ENCODE measurements around the gene RTTN. TPM values are rescaled to one million over a fixed set of nuclear protein-coding genes. Genes with fewer than 3 reads are reported as not detected.
A peak's percentile ranks its signal among the peaks of the same experiment; 100 is the strongest.

RTTN gene
- polyA plus RNA-seq, 2 of the 4 experiments (the other 2 are of a cell fraction), result 8.4 to 24.6 TPM

DNA sequence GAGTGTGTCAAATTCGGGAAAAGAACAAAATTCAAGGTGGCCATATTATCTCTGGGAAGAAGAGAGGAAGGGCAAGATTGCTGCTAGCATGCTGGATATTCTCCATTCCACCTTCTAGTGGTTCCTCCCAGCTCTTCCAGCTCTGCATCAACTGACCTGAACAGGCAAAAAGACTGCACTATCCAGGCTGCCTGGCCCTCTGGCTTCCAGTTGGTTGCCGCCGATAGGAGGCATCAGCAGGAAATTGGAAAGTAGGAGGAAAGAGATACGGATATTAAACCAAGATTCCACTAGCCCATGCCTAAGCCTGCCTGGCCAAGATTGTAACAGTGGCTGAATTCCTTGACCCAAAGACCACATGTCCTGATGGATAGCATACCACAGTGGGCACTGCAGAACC, 1.7 kb upstream of the RTTN start:
- ChIA-PET POLR2A (no interaction called here), CTCF (interaction anchor here (1.3 kb wide), 1 partner anchor 11 kb away, joined by 8 read pairs; no protein-coding TSS in a partner anchor)
- no peak overlapping the region for H3K4me3 ChIP-seq
- no peak for FAIRE-seq
- peak overlapping the region; percentile 88 for H3K4me2 ChIP-seq
- peak overlapping the region; percentile 87 to 98 for H3K27ac ChIP-seq
- H3K4me1 ChIP-seq, result peaks cover 19% of the 10 kb centered on the region
- peaks cover 7% of the 10 kb centered on the region; the same call in 1 of the 3 replicates for H3K9me3 ChIP-seq
- TF ChIP-seq GATA3 (IDR thresholded peaks at IDR 0.05; ENCODE audit: borderline replicate concordance), result no peak
- no peak for TF ChIP-seq HOXB13 (CRISPR knock-in tag; IDR thresholded peaks at IDR 0.05; ENCODE audit: low read depth)
- TF ChIP-seq NR3C1 (IDR thresholded peaks at IDR 0.05), result no peak
- TF ChIP-seq SMC3 (IDR thresholded peaks at IDR 0.05), result no peak
- TF ChIP-seq FOXS1 (CRISPR knock-in tag; IDR thresholded peaks at IDR 0.05), result no peak
- TF ChIP-seq POLR2A (IDR thresholded peaks at IDR 0.05; ENCODE audit: low read length), result no peak
- TF ChIP-seq JUNB (IDR thresholded peaks at IDR 0.05), result no peak
- no peak for TF ChIP-seq HOXA7 (CRISPR knock-in tag; IDR thresholded peaks at IDR 0.05)
- TF ChIP-seq FOSL2 (IDR thresholded peaks at IDR 0.05), result no peak
- no peak for TF ChIP-seq FOSL2 (CRISPR knock-in tag; IDR thresholded peaks at IDR 0.05)
- TF ChIP-seq, protein P1, sequence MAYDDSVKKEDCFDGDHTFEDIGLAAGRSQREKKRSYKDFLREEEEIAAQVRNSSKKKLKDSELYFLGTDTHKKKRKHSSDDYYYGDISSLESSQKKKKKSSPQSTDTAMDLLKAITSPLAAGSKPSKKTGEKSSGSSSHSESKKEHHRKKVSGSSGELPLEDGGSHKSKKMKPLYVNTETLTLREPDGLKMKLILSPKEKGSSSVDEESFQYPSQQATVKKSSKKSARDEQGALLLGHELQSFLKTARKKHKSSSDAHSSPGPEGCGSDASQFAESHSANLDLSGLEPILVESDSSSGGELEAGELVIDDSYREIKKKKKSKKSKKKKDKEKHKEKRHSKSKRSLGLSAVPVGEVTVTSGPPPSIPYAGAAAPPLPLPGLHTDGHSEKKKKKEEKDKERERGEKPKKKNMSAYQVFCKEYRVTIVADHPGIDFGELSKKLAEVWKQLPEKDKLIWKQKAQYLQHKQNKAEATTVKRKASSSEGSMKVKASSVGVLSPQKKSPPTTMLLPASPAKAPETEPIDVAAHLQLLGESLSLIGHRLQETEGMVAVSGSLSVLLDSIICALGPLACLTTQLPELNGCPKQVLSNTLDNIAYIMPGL (CRISPR knock-in tag; IDR thresholded peaks at IDR 0.05; ENCODE audit: borderline replicate concordance), result no peak
- no peak for TF ChIP-seq EHF (CRISPR knock-in tag; IDR thresholded peaks at IDR 0.05)
- DNase-seq (ENCODE audit: low read depth in 1 of 2, low spot score in 1 of 2), result no peak
- no peak for ATAC-seq
- WGBS (ENCODE audit: missing lambda C conversion rate), result 77% methylated on average over 4 of the region's 4 CpGs

DNA sequence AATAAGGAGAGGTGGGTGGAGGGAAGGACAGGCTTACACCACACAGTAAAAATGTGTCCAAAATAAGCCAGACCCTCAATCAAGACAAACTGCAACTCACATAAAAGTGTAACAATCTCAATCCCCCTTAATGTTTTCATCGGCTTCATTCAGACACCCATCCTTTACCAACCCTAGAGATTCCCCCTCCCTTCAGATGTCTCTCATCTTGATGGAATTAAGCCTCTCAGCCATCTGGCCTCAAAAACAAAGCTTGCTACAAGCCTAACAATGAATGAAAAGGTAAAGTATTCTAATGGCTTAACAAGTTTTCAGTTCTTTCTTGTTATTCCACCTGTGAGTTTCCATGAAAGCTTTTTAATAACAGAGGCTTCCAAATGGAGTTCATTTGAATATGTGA, 5.2 kb downstream of the RTTN start:
- no peak overlapping the region for H3K4me2 ChIP-seq
- FAIRE-seq (no peak), ATAC-seq (no peak), DNase-seq (ENCODE audit: low read depth in 1 of 2, low spot score in 1 of 2) (no peak)
- 0% methylated on average over 1 of the region's 1 CpG for WGBS (ENCODE audit: missing lambda C conversion rate)
- H3K9me3 ChIP-seq, result no peaks in the 10 kb centered on the region
- TF ChIP-seq TP53 (CRISPR knock-in tag; IDR thresholded peaks at IDR 0.05) (no peak), MYC (IDR thresholded peaks at IDR 0.05; ENCODE audit: borderline replicate concordance, low read length) (no peak), RCOR1 (IDR thresholded peaks at IDR 0.05; ENCODE audit: low read depth, low read length) (no peak), RARB (CRISPR knock-in tag; IDR thresholded peaks at IDR 0.05) (no peak)
- CTCF ChIA-PET, result no interaction called here
- peaks cover 42% of the 10 kb centered on the region for H3K4me1 ChIP-seq
- POLR2A ChIA-PET, result no interaction called here
- H3K27ac ChIP-seq, result peak overlapping the region in 1 of 2 experiments; percentile 45; a peak in 1 of 6 replicates
- H3K4me3 ChIP-seq, result no peak overlapping the region

DNA sequence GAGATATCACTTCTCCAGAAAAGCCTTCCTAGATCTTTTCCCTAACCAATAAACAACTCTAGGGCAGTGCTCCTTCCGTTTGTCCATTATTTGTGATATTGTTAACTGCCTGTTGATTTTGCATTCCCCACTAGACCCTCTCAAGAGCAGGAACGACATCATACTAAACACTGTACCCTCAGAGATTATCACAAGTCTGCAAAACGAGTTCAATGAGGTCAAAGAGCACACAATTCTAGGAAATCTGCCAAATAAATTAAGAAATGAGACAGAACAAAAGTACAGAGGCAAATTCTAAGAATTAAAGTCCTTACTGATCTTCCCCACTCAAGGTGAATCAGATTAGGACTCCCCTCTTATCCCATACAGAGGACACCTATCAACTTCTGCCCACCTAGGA, 7.6 kb downstream of the RTTN start:
- ChIA-PET POLR2A (no interaction called here), CTCF (interaction anchor here (1.4 to 4.5 kb wide), 2 partner anchors 235 to 253 kb away, joined by 5 to 26 read pairs; no protein-coding TSS in a partner anchor)
- no peak overlapping the region for H3K4me2 ChIP-seq
- H3K27ac ChIP-seq, result peak overlapping the region; percentile 73 to 81
- no peak for FAIRE-seq
- no peak overlapping the region for H3K4me3 ChIP-seq
- peaks cover 35% of the 10 kb centered on the region for H3K4me1 ChIP-seq
- TF ChIP-seq NFE2L2 (conservative IDR thresholded peaks at IDR 0.05; ENCODE audit: low read length), result no peak
- TF ChIP-seq MAZ (IDR thresholded peaks at IDR 0.05; ENCODE audit: borderline replicate concordance, low read depth, low read length), result no peak
- TF ChIP-seq KDM5A (IDR thresholded peaks at IDR 0.05), result no peak
- no peak for TF ChIP-seq EHF (CRISPR knock-in tag; IDR thresholded peaks at IDR 0.05)
- TF ChIP-seq FOXS1 (CRISPR knock-in tag; IDR thresholded peaks at IDR 0.05), result no peak
- TF ChIP-seq EHMT2 (IDR thresholded peaks at IDR 0.05; ENCODE audit: low read depth), result no peak
- no peak for DNase-seq (ENCODE audit: low read depth in 1 of 2, low spot score in 1 of 2)
- ATAC-seq, result no peak
- no peaks in the 10 kb centered on the region for H3K9me3 ChIP-seq
- WGBS (ENCODE audit: missing lambda C conversion rate), result 60% methylated on average over 3 of the region's 3 CpGs

DNA sequence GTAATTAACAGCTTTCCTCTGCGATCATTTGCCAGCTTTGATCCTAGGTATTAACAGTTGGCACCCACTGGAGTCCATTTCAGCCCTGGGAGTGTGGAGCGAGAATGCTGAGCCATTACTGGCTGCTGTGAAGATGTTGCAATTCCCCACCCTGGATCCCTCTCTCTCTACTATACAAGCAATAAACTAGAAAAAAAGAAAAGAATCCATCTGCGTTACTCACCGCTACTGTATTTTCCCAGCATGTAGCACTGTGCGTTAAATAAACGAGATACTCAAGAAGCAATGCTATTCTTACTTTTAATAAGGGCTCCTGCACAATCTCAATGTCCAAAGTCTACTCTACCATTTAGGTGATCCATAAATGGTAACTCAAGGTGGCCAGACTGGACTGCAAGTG, 8.5 kb downstream of the RTTN start:
- DNase-seq (ENCODE audit: low read depth in 1 of 2, low spot score in 1 of 2) (no peak), FAIRE-seq (no peak), ATAC-seq (no peak)
- ChIA-PET CTCF (interaction anchor here (0.8 to 4.5 kb wide), 6 partner anchors 8 to 255 kb away, joined by 3 to 55 read pairs (median 6); partner anchors contain the start of gene RTTN), POLR2A (no interaction called here)
- TF ChIP-seq HOXB13 (CRISPR knock-in tag; IDR thresholded peaks at IDR 0.05; ENCODE audit: low read depth) (no peak), TP53 (CRISPR knock-in tag; IDR thresholded peaks at IDR 0.05) (no peak), JUNB (IDR thresholded peaks at IDR 0.05) (no peak), KDM1A (IDR thresholded peaks at IDR 0.05; ENCODE audit: low read depth) (no peak)
- TF ChIP-seq, protein P2, sequence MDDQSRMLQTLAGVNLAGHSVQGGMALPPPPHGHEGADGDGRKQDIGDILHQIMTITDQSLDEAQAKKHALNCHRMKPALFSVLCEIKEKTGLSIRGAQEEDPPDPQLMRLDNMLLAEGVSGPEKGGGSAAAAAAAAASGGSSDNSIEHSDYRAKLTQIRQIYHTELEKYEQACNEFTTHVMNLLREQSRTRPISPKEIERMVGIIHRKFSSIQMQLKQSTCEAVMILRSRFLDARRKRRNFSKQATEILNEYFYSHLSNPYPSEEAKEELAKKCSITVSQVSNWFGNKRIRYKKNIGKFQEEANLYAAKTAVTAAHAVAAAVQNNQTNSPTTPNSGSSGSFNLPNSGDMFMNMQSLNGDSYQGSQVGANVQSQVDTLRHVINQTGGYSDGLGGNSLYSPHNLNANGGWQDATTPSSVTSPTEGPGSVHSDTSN (IDR thresholded peaks at IDR 0.05), result no peak
- no peaks in the 10 kb centered on the region for H3K9me3 ChIP-seq
- 81% methylated on average over 6 of the region's 6 CpGs for WGBS (ENCODE audit: missing lambda C conversion rate)
- peak overlapping the region; percentile 23 for H3K4me2 ChIP-seq
- peak overlapping the region; percentile 73 to 81 for H3K27ac ChIP-seq
- peaks cover 35% of the 10 kb centered on the region for H3K4me1 ChIP-seq
- no peak overlapping the region for H3K4me3 ChIP-seq

All from A549 (cell line).